ENCODE data around the gene NENF.

- TF ChIP-seq CTCF (IDR thresholded peaks at IDR 0.05) (no peak), POLR2A (IDR thresholded peaks at IDR 0.05) (no peak), POLR2AphosphoS5 (IDR thresholded peaks at IDR 0.05; ENCODE audit: insufficient read depth in 1 of 2, low read depth in 1 of 2) (no peak)
Measured at GRCh38 chr1:212413902-212414327, 18.8 kb upstream of the NENF start.
